DOHH2 (cell line): ENCODE measurements around the gene LYPD6B.

Source experiments
- EZH2phosphoT487 ChIP-seq: fragments of 200-600 bp; sonication (generic); IDR thresholded peaks from 2 replicates; pipeline ENCODE4 v1.6.1; 2017; ENCODE audit warnings: borderline replicate concordance, mild to moderate bottlenecking, antibody characterized with exemption, low read length, moderate library complexity, mixed read lengths
- TF ChIP-seq, protein P1 (sequence below): fragments of 200-600 bp; sonication (generic); IDR thresholded peaks from one replicate; pipeline ENCODE4 v1.5.1; 2014; ENCODE audit warnings: antibody characterized with exemption, mild to moderate bottlenecking, low read depth, low read length; ENCODE audit not compliant: poor library complexity, severe bottlenecking

- TF ChIP-seq, protein P1, sequence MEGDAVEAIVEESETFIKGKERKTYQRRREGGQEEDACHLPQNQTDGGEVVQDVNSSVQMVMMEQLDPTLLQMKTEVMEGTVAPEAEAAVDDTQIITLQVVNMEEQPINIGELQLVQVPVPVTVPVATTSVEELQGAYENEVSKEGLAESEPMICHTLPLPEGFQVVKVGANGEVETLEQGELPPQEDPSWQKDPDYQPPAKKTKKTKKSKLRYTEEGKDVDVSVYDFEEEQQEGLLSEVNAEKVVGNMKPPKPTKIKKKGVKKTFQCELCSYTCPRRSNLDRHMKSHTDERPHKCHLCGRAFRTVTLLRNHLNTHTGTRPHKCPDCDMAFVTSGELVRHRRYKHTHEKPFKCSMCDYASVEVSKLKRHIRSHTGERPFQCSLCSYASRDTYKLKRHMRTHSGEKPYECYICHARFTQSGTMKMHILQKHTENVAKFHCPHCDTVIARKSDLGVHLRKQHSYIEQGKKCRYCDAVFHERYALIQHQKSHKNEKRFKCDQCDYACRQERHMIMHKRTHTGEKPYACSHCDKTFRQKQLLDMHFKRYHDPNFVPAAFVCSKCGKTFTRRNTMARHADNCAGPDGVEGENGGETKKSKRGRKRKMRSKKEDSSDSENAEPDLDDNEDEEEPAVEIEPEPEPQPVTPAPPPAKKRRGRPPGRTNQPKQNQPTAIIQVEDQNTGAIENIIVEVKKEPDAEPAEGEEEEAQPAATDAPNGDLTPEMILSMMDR: no peak
- TF ChIP-seq EZH2phosphoT487: no peak
These were observed 18.7 kb upstream of the LYPD6B start for GRCh38 chr2:149019768-149020167.
